HG03558 (cell line): ENCODE results near the gene ANKRD42.
A peak's percentile ranks its signal among the peaks of the same experiment; 100 is the strongest.
"Not testable (repeated sequence)": the region's sequence is repeated elsewhere in the genome, so short reads cannot be mapped to it uniquely, and the experiment has no call there.

Experiments used
- ATAC-seq: cut with Tn5 transposase; IDR thresholded peaks from one replicate; pipeline ENCODE4 v1.9.1; 2021; ENCODE audit warnings: moderate number of reproducible peaks; ENCODE audit not compliant: unreplicated experiment; ENCODE audit errors: extremely low read depth

Gene ANKRD42

GRCh38 chr11:83223457-83223856, 29.9 kb downstream of the ANKRD42 start:
- no peak for ATAC-seq

- no peak for ATAC-seq
Measured at GRCh38 chr11:83235825-83236224, 42.3 kb downstream of the ANKRD42 start.

GRCh38 chr11:83238111-83238510, 44.6 kb downstream of the ANKRD42 start:
- no peak for ATAC-seq

- ATAC-seq: no peak
Measured at GRCh38 chr11:83241291-83241946, 47.9 kb downstream of the ANKRD42 start.

GRCh38 chr11:83249445-83249844, 55.9 kb downstream of the ANKRD42 start:
- ATAC-seq: peak; percentile 6

- ATAC-seq: peak; percentile 79
Measured at GRCh38 chr11:83249972-83250593, 56.6 kb downstream of the ANKRD42 start.

GRCh38 chr11:83252266-83252665, 58.8 kb downstream of the ANKRD42 start:
- no peak for ATAC-seq

- ATAC-seq: no peak
Measured at GRCh38 chr11:83252941-83253340, 59.4 kb downstream of the ANKRD42 start.

- no peak for ATAC-seq
Measured at GRCh38 chr11:83255366-83255765, 61.9 kb downstream of the ANKRD42 start.

GRCh38 chr11:83256602-83257340, 63.3 kb downstream of the ANKRD42 start:
- ATAC-seq: no peak

- ATAC-seq: no peak
Measured at GRCh38 chr11:83257761-83258168, 64.3 kb downstream of the ANKRD42 start.

- no peak for ATAC-seq
Measured at GRCh38 chr11:83259559-83259958, 66.0 kb downstream of the ANKRD42 start.

- ATAC-seq: no peak
Measured at GRCh38 chr11:83265331-83265730, 71.8 kb downstream of the ANKRD42 start.

- not testable (repeated sequence) for ATAC-seq
Measured at GRCh38 chr11:83269080-83269479, 75.6 kb downstream of the ANKRD42 start.

GRCh38 chr11:83271734-83272133, 78.2 kb downstream of the ANKRD42 start:
- not testable (repeated sequence) for ATAC-seq

GRCh38 chr11:83272627-83273026, 79.1 kb downstream of the ANKRD42 start:
- ATAC-seq: no peak

- no peak for ATAC-seq
Measured at GRCh38 chr11:83275888-83276641, 82.6 kb downstream of the ANKRD42 start.

GRCh38 chr11:83278351-83278750, 84.8 kb downstream of the ANKRD42 start:
- ATAC-seq: no peak

- no peak for ATAC-seq
Measured at GRCh38 chr11:83280256-83280655, 86.7 kb downstream of the ANKRD42 start.

- ATAC-seq: no peak
Measured at GRCh38 chr11:83282084-83282716, 88.7 kb downstream of the ANKRD42 start.
